RPMI7951 (cell line): ENCODE results near the gene SH3BP4. TPM values are rescaled to one million over a fixed set of nuclear protein-coding genes. Genes with fewer than 3 reads are reported as not detected.
A peak's percentile ranks its signal among the peaks of the same experiment; 100 is the strongest.

Experiments
- DNase-seq: peaks from one replicate; pipeline ENCODE4 v3.0.0-alpha.2; 2012; ENCODE audit warnings: low read depth
- total RNA-seq: library from RNA; depleted of rRNA; stranded (reverse); fragments of >200 nt; shearing (Covaris generic); gene quantifications from 2 replicates; pipeline ENCODE4 v1.2.3, GENCODE V29; 2014

The SH3BP4 gene
- total RNA-seq, 1 experiment from 2014 or later, result 86.6 TPM

DNA sequence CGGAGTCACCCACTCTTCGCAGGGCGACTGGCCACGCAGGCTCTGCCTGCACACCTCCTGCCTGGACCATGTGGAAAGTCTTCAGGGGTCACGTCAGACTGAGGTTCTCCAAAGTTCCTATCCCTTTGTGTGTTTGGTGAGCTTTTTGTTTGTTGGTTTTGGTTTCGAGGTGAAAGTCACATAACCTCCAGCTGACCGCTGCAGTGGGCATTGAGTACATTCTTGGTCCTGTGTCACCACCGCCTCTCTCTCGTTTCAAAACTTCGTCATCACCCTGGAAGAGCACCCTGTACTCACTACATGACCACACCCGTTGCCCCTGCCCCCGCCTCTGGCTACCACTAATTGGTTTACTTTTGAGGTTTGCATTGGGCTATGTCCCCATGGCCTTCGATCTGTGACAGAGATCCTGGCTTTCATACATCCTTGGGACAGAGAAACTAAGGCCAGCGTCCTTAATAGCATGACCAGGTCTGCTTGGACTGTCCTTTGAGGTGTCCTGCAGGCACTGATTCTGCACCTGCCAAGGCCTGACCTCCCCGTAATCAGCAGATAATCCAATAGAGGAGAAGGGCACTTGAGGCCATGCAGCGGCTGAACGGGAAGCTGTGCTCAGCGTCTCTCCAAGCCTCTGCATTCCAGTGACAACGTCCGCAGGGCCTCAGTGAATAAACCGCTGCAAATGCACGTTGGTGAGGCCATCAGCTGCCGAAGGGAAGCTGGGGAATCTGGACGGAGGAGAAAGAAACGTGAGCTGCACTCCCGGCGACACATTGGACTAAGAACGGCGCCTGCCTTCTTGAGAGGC, 46.8 kb downstream of the SH3BP4 start:
- DNase-seq, result peak; percentile 54

GRCh38 chr2:234999740-235000425, 48.1 kb downstream of the SH3BP4 start:
- DNase-seq, result no peak

GRCh38 chr2:235000426-235001236, 48.8 kb downstream of the SH3BP4 start:
- no peak for DNase-seq

- no peak for DNase-seq
Measured at GRCh38 chr2:235001237-235002133, 49.7 kb downstream of the SH3BP4 start.

DNA sequence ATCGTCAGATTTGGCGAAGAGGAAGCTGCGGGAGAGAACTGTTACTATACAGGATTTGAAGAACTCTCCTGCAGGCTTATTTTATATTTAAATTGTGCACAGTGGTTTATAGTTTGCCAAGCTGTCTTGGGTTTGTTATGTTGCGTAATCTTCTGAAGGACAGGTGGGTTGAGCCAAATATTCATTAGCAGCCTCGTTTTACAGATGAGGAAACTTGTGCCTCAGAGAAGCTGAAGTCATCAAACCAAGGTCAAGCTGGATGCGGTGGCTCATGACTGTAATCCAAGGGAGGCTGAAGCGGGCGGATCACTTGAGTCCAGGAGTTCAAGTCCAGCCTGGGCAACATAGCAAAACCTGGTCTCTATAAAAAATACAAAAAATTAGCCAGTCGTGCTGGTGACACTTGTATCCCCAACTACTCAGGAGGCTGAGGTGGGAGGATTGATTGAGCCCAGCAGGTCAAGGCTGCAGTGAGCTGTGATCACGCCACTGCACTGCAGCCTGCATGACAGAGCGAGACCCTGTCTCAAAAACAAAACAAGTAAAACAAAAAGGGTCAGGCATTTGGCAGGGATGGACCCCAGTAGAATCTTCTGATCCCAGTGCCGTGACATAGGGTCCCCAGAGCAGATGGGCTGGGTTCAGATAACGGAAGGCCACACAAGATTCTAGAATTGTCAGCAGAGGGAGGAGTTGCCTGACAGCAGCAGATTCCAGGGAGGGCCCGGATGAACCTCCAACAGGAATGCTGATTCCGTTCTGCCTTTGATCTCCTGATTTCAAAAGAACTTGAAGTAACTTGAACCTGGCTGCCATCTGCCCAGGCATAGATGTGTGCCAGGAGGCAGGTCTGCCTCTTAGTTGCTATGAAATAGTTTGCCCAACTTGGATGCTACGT, 50.6 kb downstream of the SH3BP4 start:
- no peak for DNase-seq

DNA sequence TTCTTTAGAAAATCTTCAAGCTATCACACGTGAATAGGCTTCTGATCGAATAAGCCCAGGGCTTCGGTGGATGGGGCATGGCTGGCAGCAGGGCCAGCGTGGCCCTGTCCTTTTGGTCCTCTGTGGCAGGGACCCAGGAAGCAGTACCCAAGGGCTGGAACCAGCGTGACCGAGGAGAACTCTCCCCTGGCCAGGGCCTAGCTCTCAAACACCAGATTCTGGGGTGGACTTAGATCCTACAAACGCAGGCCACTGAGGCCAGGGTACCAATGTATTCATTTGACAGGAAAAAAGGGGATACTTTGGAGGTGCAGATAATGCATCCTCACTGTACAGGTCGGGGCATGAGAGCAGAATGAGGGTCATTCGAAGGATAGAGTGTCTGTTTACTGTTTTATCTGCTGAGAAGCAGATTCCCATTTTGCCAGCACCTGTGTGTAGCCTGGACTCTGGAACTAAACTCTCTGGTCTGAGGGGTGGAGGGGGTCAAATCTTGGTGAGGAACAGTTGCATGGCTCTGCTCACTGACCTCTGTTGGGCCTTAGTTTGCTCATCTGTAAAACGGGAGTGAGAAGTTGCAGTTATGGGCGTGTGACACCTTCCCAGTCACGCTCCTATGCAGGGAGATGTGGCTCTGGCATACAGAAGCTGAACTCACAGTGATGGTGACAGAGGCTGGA, 51.4 kb downstream of the SH3BP4 start:
- DNase-seq, result no peak

GRCh38 chr2:235004329-235004903, 52.6 kb downstream of the SH3BP4 start:
- DNase-seq, result no peak

DNA sequence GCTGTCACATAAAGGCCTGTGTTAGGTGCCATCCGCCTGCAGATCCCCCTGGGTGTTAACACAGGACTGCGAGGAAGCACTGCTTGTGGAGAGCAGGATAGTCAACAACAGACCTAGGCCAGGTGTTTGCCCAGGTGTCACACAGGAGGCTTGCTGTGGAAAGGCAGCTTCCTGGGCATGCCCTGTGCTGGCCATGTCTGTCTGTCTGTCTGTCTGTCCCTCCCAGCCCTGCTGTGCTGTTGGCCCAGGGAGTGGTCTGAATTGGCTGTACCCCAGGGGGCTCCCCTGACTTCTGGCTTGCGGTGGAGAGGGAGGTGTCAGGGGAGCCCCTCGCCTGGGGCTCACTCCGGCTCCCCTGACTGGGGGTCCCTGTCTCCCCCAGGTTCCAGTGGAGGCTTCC, 53.2 kb downstream of the SH3BP4 start:
- DNase-seq, result no peak

DNA sequence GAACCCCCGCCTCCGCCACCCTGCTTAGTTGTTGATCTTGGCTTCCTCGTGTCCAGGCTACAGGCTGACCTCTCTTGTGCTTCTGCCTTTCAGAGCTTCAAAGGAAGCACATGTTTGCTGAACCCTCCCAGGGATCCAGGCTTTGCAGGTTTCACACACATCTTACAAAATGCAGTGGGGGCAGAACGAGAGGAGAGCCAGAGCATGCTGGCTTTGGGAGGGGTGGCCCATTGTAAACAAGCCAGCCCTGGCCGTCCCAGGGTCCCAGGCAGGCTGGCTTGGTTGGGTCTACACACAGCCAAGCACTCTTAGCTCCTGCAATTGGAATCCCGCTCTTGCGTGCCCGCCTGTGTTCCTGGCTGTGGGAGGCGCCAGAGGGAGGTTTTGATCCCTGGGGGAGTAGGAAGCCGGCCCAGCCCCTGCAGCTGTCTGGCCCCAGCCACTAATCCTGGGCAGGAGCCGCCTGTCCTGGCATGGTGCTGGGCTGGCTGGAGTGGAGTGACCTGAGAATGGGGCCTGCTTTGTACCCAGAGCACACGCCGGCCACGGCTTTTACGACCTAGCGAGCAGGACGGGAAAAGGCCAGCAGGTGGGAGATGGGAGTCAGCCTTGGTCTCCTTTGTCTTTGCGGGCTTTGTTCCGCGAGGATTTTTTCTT, 53.9 kb downstream of the SH3BP4 start:
- DNase-seq, result no peak

- DNase-seq, result no peak
Measured at GRCh38 chr2:235006461-235006860, 54.6 kb downstream of the SH3BP4 start.

DNA sequence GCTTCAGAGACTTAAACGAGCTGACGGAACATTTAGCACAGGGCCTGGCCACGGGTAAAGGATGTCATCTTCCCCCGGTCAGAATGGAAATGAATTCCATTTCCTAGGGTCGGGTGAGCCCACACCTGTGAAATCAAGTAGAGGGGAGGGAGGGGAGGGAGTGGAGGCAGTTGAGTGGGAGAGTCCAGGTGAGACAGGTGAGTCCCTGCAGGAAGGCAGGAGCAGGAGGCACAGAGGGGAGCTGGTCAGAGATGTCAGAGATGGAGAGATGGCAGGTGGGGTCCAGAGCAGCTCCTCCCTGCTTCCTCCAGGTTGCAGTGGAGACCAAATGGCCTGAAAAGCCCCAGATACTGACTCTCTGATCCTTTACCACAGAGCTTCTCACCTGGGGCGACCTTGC, 55.2 kb downstream of the SH3BP4 start:
- DNase-seq, result no peak

GRCh38 chr2:235007664-235008457, 56.0 kb downstream of the SH3BP4 start:
- DNase-seq, result no peak

DNA sequence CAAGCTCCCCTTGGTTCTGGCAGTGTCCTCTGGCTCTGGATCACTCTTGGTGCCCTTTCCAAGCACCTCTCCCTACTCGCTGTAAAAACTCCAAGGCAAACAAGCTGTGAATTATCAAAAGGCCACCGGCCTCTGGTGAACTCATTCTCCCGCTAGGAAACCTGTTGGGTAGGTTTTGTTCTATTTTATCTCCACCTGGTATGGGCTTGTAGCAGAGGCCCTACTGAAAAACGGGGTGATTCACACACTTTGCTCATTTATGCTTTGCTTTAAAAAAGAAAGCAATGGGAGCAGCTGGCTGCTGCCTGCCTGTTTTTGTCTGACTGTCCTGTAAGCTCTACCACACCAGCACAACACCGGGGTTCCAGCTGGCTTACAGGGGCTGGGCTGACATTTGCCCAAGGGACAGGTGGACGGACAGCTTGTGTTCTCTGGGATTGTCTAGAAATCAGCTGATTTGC, 56.8 kb downstream of the SH3BP4 start:
- DNase-seq, result no peak

DNA sequence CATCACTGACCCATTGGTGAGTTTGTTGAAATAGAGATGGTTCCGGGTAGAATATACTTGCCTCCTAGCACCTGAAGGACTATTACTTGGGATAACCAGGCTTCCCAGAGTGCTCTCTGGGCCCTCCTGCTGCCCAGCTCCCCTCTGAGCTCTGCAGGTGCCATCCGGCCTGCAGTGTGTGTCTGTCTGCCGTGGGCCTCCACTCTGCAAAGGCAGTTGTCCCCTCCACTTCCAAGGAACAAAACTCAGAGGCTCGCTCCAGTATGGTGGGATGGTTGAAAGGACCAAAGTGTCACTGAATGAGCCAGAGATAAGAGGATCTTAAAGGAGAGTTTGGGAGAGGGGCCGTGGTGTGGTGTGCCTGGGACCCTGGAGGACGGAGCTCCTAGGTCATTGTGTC, 57.3 kb downstream of the SH3BP4 start:
- no peak for DNase-seq

- no peak for DNase-seq
Measured at GRCh38 chr2:235010117-235010714, 58.4 kb downstream of the SH3BP4 start.

DNA sequence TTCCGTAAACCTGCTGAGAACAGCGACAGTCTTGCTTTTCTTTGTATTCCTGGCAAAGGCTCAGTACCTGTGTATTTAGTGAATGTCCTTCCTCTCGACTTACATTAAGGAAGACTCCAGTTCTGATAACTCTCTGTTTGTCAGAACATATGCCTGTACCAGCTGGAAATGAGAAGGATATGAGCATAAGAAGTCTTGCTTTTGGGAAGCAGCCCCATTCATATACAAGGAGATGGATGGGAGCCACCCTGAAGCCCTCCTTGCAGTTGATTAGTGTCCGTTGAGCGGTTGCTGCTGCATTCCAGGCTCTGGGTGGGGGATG, 59.8 kb downstream of the SH3BP4 start:
- no peak for DNase-seq

DNA sequence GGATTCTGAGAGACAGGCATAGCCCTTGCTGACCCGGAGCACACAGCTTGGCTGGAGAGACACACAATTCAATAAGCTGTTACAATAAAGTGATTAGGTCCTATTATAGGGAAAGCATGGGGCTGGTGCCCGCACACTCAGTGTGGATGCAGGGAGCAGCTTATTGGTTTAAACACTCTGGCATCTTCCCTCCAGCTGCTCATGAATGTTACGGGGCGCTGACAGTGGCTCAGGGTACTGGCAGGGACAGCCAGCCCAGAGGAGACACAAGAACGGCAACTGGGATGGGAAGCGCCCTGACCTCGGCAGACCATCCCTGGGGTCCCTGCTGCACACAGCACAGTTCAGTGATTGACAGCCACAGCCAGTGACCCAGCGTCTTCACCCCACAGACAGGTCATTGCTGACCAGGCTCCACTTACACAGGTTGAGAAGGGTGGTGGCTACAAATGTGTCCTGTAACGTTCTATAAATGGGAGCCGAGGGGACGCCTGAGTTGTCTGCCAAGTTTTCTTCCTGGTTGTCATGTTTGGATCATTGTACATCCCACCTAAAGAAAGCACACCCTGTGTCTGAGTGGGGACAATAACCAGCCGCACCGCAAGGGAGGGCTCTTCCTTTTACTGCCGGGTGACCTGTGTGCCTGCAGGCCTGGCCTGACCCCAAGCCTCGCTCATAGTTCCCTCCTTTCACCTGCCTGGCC, 60.3 kb downstream of the SH3BP4 start:
- DNase-seq, result no peak
